GM19193 (cell line): Measurements from ENCODE around the gene GPR137.

Source experiments
- POLR2A ChIP-seq: IDR thresholded peaks from 4 replicates; pipeline ENCODE4 v1.6.1; 2011; ENCODE audit not compliant: insufficient read depth, insufficient read length; ENCODE audit errors: extremely low read depth

The GPR137 gene

GRCh38 chr11:64285885-64286800 lies 495 bp downstream of the GPR137 start:
- no peak for TF ChIP-seq POLR2A

- TF ChIP-seq POLR2A: no peak
Observed at GRCh38 chr11:64286801-64287159, 1.1 kb downstream of the GPR137 start.

GRCh38 chr11:64287676-64288352 lies 2.2 kb downstream of the GPR137 start:
- TF ChIP-seq POLR2A: no peak

GRCh38 chr11:64288353-64288750 lies 2.7 kb downstream of the GPR137 start:
- no peak for TF ChIP-seq POLR2A

GRCh38 chr11:64289002-64289564 lies 3.4 kb downstream of the GPR137 start:
- no peak for TF ChIP-seq POLR2A

- no peak for TF ChIP-seq POLR2A
Observed at GRCh38 chr11:64290352-64291261, 5.0 kb downstream of the GPR137 start.

- TF ChIP-seq POLR2A: no peak
Observed at GRCh38 chr11:64291262-64291751, 5.7 kb downstream of the GPR137 start, which contains the start of gene KCNK4. TSS of gene KCNK4 (plus strand) at chr11:64291302. CDS start at chr11:64293019, 1,717 bp downstream.

- TF ChIP-seq POLR2A: no peak
Observed at GRCh38 chr11:64291752-64292459, 6.3 kb downstream of the GPR137 start.

GRCh38 chr11:64292460-64293254 lies 7.0 kb downstream of the GPR137 start:
- TF ChIP-seq POLR2A: no peak

GRCh38 chr11:64294774-64295173 lies 9.1 kb downstream of the GPR137 start:
- no peak for TF ChIP-seq POLR2A

GRCh38 chr11:64295760-64296159 lies 10.1 kb downstream of the GPR137 start:
- no peak for TF ChIP-seq POLR2A

- no peak for TF ChIP-seq POLR2A
Observed at GRCh38 chr11:64296236-64296635, 10.6 kb downstream of the GPR137 start.
